Erythroblast (primary cell): Measurements from ENCODE around the gene ZMYM2.

Experiments
- GATA1 ChIP-seq: IDR thresholded peaks from 2 replicates; pipeline ENCODE4 v1.6.1; 2011; ENCODE audit warnings: low read depth, mild to moderate bottlenecking, control low read depth, low read length, moderate library complexity
- POLR2A ChIP-seq: IDR thresholded peaks from 2 replicates; pipeline ENCODE4 v1.6.1; 2011; ENCODE audit warnings: mild to moderate bottlenecking, low read length

DNA sequence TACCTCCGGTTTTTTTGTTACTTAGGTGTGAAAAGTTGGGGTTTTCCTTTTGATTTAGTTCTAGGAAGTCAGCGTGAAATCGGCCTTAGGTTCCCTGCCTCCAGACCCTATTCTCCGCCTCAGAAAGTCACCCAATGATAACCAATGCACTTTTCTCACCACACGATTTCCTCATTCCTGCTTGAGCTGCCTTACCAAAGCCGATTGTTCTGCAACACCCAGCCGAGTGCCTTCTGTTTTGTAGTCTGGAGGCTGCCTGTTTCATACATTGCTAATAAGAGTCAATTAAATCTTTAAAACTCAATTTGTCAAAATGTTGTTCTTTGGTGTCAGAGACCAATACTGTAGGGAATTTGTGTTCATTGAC is 162.6 kb downstream of the ZMYM2 start:
- no peak for TF ChIP-seq POLR2A
- no peak for TF ChIP-seq GATA1
